Kidney (tissue), 14 donors: Measurements from ENCODE around the gene STEAP1B. TPM values are rescaled to one million over a fixed set of nuclear protein-coding genes. Genes with fewer than 3 reads are reported as not detected.

Source experiments
- DNase-seq, 5 donors: peaks; one replicate each; pipeline ENCODE4 v3.0.0-alpha.2; 2013 to 2020
- FAIRE-seq: peaks from 2 replicates; lab custom pipeline; 2012; peaks lifted over from hg19 to GRCh38; lab: Jason Lieb, UNC
- H3K27ac ChIP-seq, 2 donors: one replicate each; pipeline ENCODE4 v1.7.0; 2013; ENCODE audit warnings: low read depth in 2 of 2, low read length in 2 of 2, inconsistent platforms in 1 of 2
- H3K27me3 ChIP-seq: one replicate; pipeline ENCODE4 v1.7.1; 2013; ENCODE audit warnings: low read length, inconsistent platforms; ENCODE audit not compliant: control insufficient read depth, insufficient read depth
- H3K36me3 ChIP-seq, 3 donors: one replicate each; pipeline versions ENCODE4 v1.7.0 to v1.7.1; 2013; ENCODE audit warnings: low read length in 3 of 3, control low read depth in 1 of 3, inconsistent platforms in 1 of 3; ENCODE audit not compliant: insufficient read depth in 3 of 3, control insufficient read depth in 2 of 3
- H3K4me1 ChIP-seq, 3 donors: one replicate each; pipeline versions ENCODE4 v1.7.0 to v1.7.1; 2013; ENCODE audit warnings: low read length in 3 of 3, inconsistent platforms in 1 of 3, low read depth in 1 of 3; ENCODE audit not compliant: control insufficient read depth in 2 of 3, insufficient read depth in 2 of 3
- H3K4me3 ChIP-seq, 3 donors: one replicate each; pipeline versions ENCODE4 v1.7.0 to v1.8.1; 2013; ENCODE audit warnings: low read length in 3 of 3, control low read depth in 1 of 3, inconsistent platforms in 1 of 3
- H3K9ac ChIP-seq, 3 donors: one replicate each; pipeline versions ENCODE4 v1.7.0 to v1.7.1; 2013; ENCODE audit warnings: low read length in 3 of 3, control low read depth in 1 of 3, inconsistent platforms in 1 of 3
- H3K9me3 ChIP-seq, 3 donors: one replicate each; pipeline versions ENCODE4 v1.7.0 to v1.7.1; 2013; ENCODE audit warnings: low read length in 3 of 3, control low read depth in 1 of 3, inconsistent platforms in 1 of 3; ENCODE audit not compliant: control insufficient read depth in 2 of 3, insufficient read depth in 1 of 3
- intact Hi-C: fragments of 100-400 bp; cut with DNase I; formaldehyde crosslinking; loops from one replicate; pipeline ENCODE4 v1.11.1; 2022
- polyA plus RNA-seq: library from polyadenylated mRNA; stranded (reverse); fragments of 350-450 nt; fragmentation: Illumina TruSeq; extraction: RNeasy Lipid Tissue Mini Kit (QIAGEN cat#74804); gene quantifications from one replicate; pipeline ENCODE4 v1.2.3, GENCODE V29; 2014; ENCODE audit warnings: low read depth, low replicate concordance; ENCODE audit not compliant: insufficient read depth
- total RNA-seq: library from RNA; stranded (reverse); fragmentation: NEBNext Ultra II Directional; extraction: Animal tissue kit (Norgen Biotek cat#: 25700); gene quantifications from one replicate; pipeline ENCODE4 v1.2.1, GENCODE V29; 2021
- TF ChIP-seq, protein P1 (sequence below): IDR thresholded peaks from 3 replicates; pipeline ENCODE4 v1.5.1; 2012; ENCODE audit warnings: mild to moderate bottlenecking, moderate library complexity, borderline replicate concordance; ENCODE audit not compliant: insufficient read depth; ENCODE audit errors: extremely low read depth
- donor health status: control.
- donor health status: control.
- donor health status: control.
- donor health status: control.
- donor health status: control.
- donor health status: DM: yes; HTN: yes; CAD: no.
- donor health status: Normal renal cell carcinoma (clear cell type).

Gene STEAP1B
- total and polyA plus RNA-seq, 2 donors from 2014 or later = 0.79 TPM; not detected in 1

DNA sequence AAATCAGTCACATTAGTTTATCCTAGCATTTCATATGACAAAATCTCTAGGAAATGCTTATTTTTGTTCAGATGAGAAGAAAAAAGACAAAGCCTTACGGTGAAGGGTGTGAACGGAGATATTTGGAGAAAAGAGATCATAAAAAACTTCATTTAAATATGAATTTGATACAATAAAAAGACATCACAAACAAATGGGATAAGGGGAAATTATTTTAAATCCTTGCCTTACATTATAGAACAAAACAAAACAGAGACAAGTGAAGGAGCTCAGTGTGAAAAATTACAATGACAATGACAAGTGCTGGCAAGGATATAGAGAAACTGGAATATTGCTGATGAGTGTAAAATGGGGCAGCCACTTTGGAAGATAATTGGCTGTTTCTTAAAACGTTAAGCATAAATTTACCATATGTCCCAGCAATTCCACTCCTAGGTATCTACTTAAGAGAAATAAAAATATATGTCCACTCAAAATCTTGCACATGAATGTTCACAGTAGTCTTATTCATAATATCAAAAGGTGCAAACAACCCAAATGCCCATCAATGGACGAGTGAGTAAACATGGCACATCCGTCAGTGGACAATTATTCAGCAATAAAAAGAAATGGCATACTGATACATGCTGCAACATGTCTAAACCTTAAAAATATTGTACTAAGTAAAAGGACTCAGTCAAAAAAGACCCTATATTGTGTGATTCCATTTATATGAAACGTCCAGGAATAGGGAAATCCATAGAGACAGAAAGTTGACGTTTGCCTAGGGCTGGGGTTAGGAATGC lies 77.0 kb downstream of the STEAP1B start:
- TF ChIP-seq, protein P1, sequence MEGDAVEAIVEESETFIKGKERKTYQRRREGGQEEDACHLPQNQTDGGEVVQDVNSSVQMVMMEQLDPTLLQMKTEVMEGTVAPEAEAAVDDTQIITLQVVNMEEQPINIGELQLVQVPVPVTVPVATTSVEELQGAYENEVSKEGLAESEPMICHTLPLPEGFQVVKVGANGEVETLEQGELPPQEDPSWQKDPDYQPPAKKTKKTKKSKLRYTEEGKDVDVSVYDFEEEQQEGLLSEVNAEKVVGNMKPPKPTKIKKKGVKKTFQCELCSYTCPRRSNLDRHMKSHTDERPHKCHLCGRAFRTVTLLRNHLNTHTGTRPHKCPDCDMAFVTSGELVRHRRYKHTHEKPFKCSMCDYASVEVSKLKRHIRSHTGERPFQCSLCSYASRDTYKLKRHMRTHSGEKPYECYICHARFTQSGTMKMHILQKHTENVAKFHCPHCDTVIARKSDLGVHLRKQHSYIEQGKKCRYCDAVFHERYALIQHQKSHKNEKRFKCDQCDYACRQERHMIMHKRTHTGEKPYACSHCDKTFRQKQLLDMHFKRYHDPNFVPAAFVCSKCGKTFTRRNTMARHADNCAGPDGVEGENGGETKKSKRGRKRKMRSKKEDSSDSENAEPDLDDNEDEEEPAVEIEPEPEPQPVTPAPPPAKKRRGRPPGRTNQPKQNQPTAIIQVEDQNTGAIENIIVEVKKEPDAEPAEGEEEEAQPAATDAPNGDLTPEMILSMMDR = no peak
- FAIRE-seq (no peak), DNase-seq (no peak)
- Histone ChIP-seq H3K4me1 (no peaks in the 10 kb centered on the region), H3K27me3 (no peaks in the 10 kb centered on the region), H3K4me3 (no peak overlapping the region), H3K36me3 (no peaks in the 10 kb centered on the region), H3K9ac (no peak overlapping the region), H3K9me3 (no peaks in the 10 kb centered on the region), H3K27ac (no peak overlapping the region)
- intact Hi-C loops = no loop called here

DNA sequence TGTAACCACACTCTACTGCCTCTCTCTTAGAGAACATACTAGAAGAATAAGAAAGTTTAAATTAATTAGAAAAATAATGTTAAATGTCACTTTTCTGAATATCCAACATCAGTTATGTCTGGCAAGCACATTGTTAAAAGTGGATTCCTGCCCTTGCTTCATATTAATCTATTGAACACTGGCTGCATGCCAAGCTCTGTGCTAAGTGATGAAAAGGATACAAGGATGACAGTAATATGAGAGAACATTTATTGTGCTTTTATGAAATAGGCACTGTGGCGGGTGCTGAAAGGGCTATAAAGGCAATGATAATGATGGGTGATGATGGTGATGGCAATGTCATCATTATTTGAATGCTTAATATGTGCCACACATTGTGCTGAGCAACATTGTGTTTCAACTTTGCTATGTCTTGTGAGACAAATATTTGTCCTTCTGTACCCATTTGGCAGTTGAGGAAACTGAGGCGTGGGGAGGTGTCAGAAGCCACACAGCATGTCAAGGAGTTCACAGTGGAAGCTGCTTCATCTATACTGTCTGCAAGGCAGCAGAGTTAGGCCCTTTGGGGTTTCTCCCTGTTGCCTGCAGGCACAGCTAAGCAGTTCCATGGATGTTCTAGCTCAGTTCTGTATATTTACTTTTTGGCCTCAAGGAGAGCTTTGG lies 78.9 kb downstream of the STEAP1B start:
- Histone ChIP-seq H3K27ac (no peak overlapping the region), H3K27me3 (no peaks in the 10 kb centered on the region), H3K4me1 (no peaks in the 10 kb centered on the region), H3K9ac (no peak overlapping the region), H3K36me3 (no peaks in the 10 kb centered on the region), H3K9me3 (no peaks in the 10 kb centered on the region), H3K4me3 (no peak overlapping the region)
- TF ChIP-seq, protein P1 = no peak
- intact Hi-C loops = no loop called here
- no peak for DNase-seq
- no peak for FAIRE-seq

DNA sequence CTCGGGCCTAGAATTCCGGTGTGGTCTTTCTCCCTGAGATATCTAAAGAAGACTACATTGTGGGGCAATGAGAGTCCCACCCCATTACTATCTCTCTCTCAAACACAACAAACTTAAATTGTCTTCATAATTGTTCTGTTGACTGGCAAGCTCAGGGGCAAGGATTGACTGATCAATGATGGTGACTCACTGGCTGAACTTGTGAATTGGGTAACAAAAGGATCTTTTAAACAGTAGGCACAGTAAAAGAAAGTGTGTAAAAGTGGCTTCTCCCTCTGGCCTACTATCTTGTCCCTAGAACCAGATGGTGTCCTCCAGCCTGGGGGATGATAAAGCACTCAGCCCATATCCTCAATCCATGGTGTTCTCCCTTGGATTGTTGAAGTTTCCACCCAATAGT lies 80.0 kb downstream of the STEAP1B start:
- Histone ChIP-seq H3K9me3 (no peaks in the 10 kb centered on the region), H3K27ac (no peak overlapping the region), H3K4me1 (no peaks in the 10 kb centered on the region), H3K36me3 (no peaks in the 10 kb centered on the region), H3K4me3 (no peak overlapping the region), H3K9ac (no peak overlapping the region), H3K27me3 (no peaks in the 10 kb centered on the region)
- intact Hi-C loops = no loop called here
- FAIRE-seq = no peak
- TF ChIP-seq, protein P1 = no peak
- DNase-seq = no peak
